Stimulated activated CD8-positive, alpha-beta memory T cell treated with anti-CD3 and anti-CD28 coated beads, Interleukin-4, amount 100 ng/mL, for 24 hours (primary cell): ENCODE measurements around the gene C10orf95.

Source experiments
- DNase-seq: peaks from one replicate; pipeline ENCODE4 v3.0.0-alpha.2; 2020; ENCODE audit warnings: low read depth

C10orf95 gene

GRCh38 chr10:102416283-102416682 lies 35.1 kb downstream of the C10orf95 start:
- DNase-seq: no peak

GRCh38 chr10:102414749-102415148 lies 36.6 kb downstream of the C10orf95 start:
- DNase-seq: no peak

- no peak for DNase-seq
These were observed 37.4 kb downstream of the C10orf95 start for GRCh38 chr10:102413806-102414561.

- no peak for DNase-seq
These were observed 38.2 kb downstream of the C10orf95 start for GRCh38 chr10:102413053-102413705.

- no peak for DNase-seq
These were observed 39.0 kb downstream of the C10orf95 start for GRCh38 chr10:102412293-102412692.

- DNase-seq: no peak
These were observed 39.7 kb downstream of the C10orf95 start for GRCh38 chr10:102411341-102412255.

- peak; percentile 46 for DNase-seq
These were observed 40.8 kb downstream of the C10orf95 start for GRCh38 chr10:102410429-102411073.

GRCh38 chr10:102409604-102410428 lies 41.5 kb downstream of the C10orf95 start:
- DNase-seq: no peak

- peak; percentile 75 for DNase-seq
These were observed 42.4 kb downstream of the C10orf95 start for GRCh38 chr10:102408728-102409603.

- DNase-seq: no peak
These were observed 43.1 kb downstream of the C10orf95 start for GRCh38 chr10:102408131-102408727.

- DNase-seq: no peak
These were observed 43.8 kb downstream of the C10orf95 start for GRCh38 chr10:102407425-102408130.

- DNase-seq: no peak
These were observed 44.5 kb downstream of the C10orf95 start for GRCh38 chr10:102406815-102407214.

GRCh38 chr10:102405632-102406031 lies 45.7 kb downstream of the C10orf95 start:
- DNase-seq: no peak

GRCh38 chr10:102405108-102405571 lies 46.2 kb downstream of the C10orf95 start:
- DNase-seq: no peak

- DNase-seq: no peak
These were observed 46.8 kb downstream of the C10orf95 start for GRCh38 chr10:102404361-102405107.

GRCh38 chr10:102403115-102403514 lies 48.2 kb downstream of the C10orf95 start:
- no peak for DNase-seq

- no peak for DNase-seq
These were observed 48.8 kb downstream of the C10orf95 start for GRCh38 chr10:102402512-102402896.
